ENCODE data around the gene PLXDC1. TPM values are rescaled to one million over a fixed set of nuclear protein-coding genes. Genes with fewer than 3 reads are reported as not detected.

The PLXDC1 gene
- total and polyA plus RNA-seq, 7 experiments from 2014 or later: 2.3 to 55.7 (median 30.8) TPM

GRCh38 chr17:39174920-39175694, 23.7 kb upstream of the PLXDC1 start:
- peaks cover 12 to 29% (median 20%) of the 10 kb centered on the region in 7 donors for H3K4me1 Mint-ChIP-seq
- H3K36me3 ChIP-seq (ENCODE audit: control insufficient read depth in 2 of 3, insufficient read depth in 3 of 3, low read length in 3 of 3): peaks cover 0 to 17% (median 0%) of the 10 kb centered on the region in 3 experiments
- peaks cover 0 to 10% (median 0%) of the 10 kb centered on the region in 5 donors for H3K36me3 Mint-ChIP-seq
- H3K27me3 Mint-ChIP-seq: no peaks in the 10 kb centered on the region
- DNase-seq: peak; percentile 64 to 80 (median 74)
- no peaks in the 10 kb centered on the region for H3K9me3 Mint-ChIP-seq
- peak overlapping the region in 3 of 9 donors; percentile 24 to 78 (median 48) for H3K27ac Mint-ChIP-seq
- no peaks in the 10 kb centered on the region for H3K27me3 ChIP-seq (ENCODE audit: control insufficient read depth in 2 of 2, insufficient read depth in 2 of 2, low read length in 2 of 2)
- ChIA-PET POLR2A (interaction anchor here (0.6 to 1.9 kb wide), 6 partner anchors 10 to 413 kb away, joined by 3 to 8 read pairs (median 4); partner anchors contain the start of gene RPL19), CTCF (interaction anchor here (0.7 to 6.7 kb wide), 21 partner anchors 8 to 291 kb away, joined by 3 to 81 read pairs (median 4); partner anchors contain the start of gene ARL5C)
- H3K4me3 Mint-ChIP-seq: no peak overlapping the region
- peak; percentile 93 for ATAC-seq
- H3K27ac ChIP-seq (ENCODE audit: low read depth, low read length): no peak overlapping the region
- intact Hi-C loops (cut with micrococcal nuclease): loop anchor here (1.0 kb wide), 5 partner anchors 11 to 308 kb away; no protein-coding TSS in a partner anchor
- no peaks in the 10 kb centered on the region for H3K9me3 ChIP-seq (ENCODE audit: control insufficient read depth in 2 of 3, low read length in 3 of 3)
- peaks cover 0 to 8% of the 10 kb centered on the region in 2 donors for H3K4me1 ChIP-seq (ENCODE audit: control insufficient read depth in 2 of 2, insufficient read depth in 2 of 2, low read length in 2 of 2)
- H3K4me3 ChIP-seq (ENCODE audit: low read length): no peak overlapping the region

GRCh38 chr17:39173526-39174274, 22.3 kb upstream of the PLXDC1 start:
- H3K4me3 Mint-ChIP-seq: no peak overlapping the region
- ChIA-PET CTCF (interaction anchor here (0.7 to 6.7 kb wide), 12 partner anchors 7 to 473 kb away, joined by 3 to 81 read pairs (median 6); partner anchors contain the start of gene ARL5C), POLR2A (interaction anchor here (0.6 to 1.6 kb wide), 3 partner anchors 8 to 275 kb away, joined by 3 to 6 read pairs (median 3); no protein-coding TSS in a partner anchor)
- DNase-seq (no peak), ATAC-seq (no peak)
- peaks cover 0 to 7% (median 0%) of the 10 kb centered on the region in 5 donors for H3K27me3 Mint-ChIP-seq
- intact Hi-C loops (cut with micrococcal nuclease): no loop called here
- Histone ChIP-seq H3K4me1 (ENCODE audit: control insufficient read depth in 2 of 2, insufficient read depth in 2 of 2, low read length in 2 of 2) (peaks cover 0 to 8% of the 10 kb centered on the region in 2 donors), H3K9me3 (ENCODE audit: control insufficient read depth in 2 of 3, low read length in 3 of 3) (no peaks in the 10 kb centered on the region), H3K36me3 (ENCODE audit: control insufficient read depth in 2 of 3, insufficient read depth in 3 of 3, low read length in 3 of 3) (peaks cover 0 to 17% (median 0%) of the 10 kb centered on the region in 3 experiments), H3K27me3 (ENCODE audit: control insufficient read depth in 2 of 2, insufficient read depth in 2 of 2, low read length in 2 of 2) (no peaks in the 10 kb centered on the region), H3K27ac (ENCODE audit: low read depth, low read length) (no peak overlapping the region), H3K4me3 (ENCODE audit: low read length) (no peak overlapping the region)
- peaks cover 0 to 10% (median 0%) of the 10 kb centered on the region in 5 donors for H3K36me3 Mint-ChIP-seq
- H3K9me3 Mint-ChIP-seq: peaks cover 0 to 2% (median 0%) of the 10 kb centered on the region in 11 donors
- H3K4me1 Mint-ChIP-seq: peaks cover 12 to 29% (median 20%) of the 10 kb centered on the region in 7 donors
- peak overlapping the region in 5 of 9 donors; percentile 8 to 63 (median 45) for H3K27ac Mint-ChIP-seq

GRCh38 chr17:39173080-39173479, 21.6 kb upstream of the PLXDC1 start:
- no peak overlapping the region for H3K4me3 Mint-ChIP-seq
- H3K27ac Mint-ChIP-seq: peak overlapping the region in 5 of 9 donors; percentile 6 to 63 (median 45)
- intact Hi-C loops (cut with micrococcal nuclease): no loop called here
- ChIA-PET CTCF (interaction anchor here (0.7 to 6.7 kb wide), 8 partner anchors 10 to 473 kb away, joined by 3 to 81 read pairs (median 7); no protein-coding TSS in a partner anchor), POLR2A (interaction anchor here (0.6 kb wide), 2 partner anchors 9 to 274 kb away, joined by 3 read pairs; no protein-coding TSS in a partner anchor)
- H3K4me1 ChIP-seq (ENCODE audit: control insufficient read depth in 2 of 2, insufficient read depth in 2 of 2, low read length in 2 of 2): peaks cover 3 to 8% of the 10 kb centered on the region in 2 donors
- no peaks in the 10 kb centered on the region for H3K9me3 ChIP-seq (ENCODE audit: control insufficient read depth in 2 of 3, low read length in 3 of 3)
- peaks cover 0 to 10% (median 0%) of the 10 kb centered on the region in 5 donors for H3K36me3 Mint-ChIP-seq
- no peak for ATAC-seq
- no peak overlapping the region for H3K4me3 ChIP-seq (ENCODE audit: low read length)
- peaks cover 0 to 4% (median 0%) of the 10 kb centered on the region in 11 donors for H3K9me3 Mint-ChIP-seq
- H3K4me1 Mint-ChIP-seq: peaks cover 12 to 29% (median 22%) of the 10 kb centered on the region in 7 donors
- H3K27me3 ChIP-seq (ENCODE audit: control insufficient read depth in 2 of 2, insufficient read depth in 2 of 2, low read length in 2 of 2): no peaks in the 10 kb centered on the region
- no peak overlapping the region for H3K27ac ChIP-seq (ENCODE audit: low read depth, low read length)
- H3K36me3 ChIP-seq (ENCODE audit: control insufficient read depth in 2 of 3, insufficient read depth in 3 of 3, low read length in 3 of 3): peaks cover 0 to 17% (median 0%) of the 10 kb centered on the region in 3 experiments
- peaks cover 0 to 7% (median 0%) of the 10 kb centered on the region in 5 donors for H3K27me3 Mint-ChIP-seq
- DNase-seq: peak in 1 of 9 donors; percentile 17

GRCh38 chr17:39171933-39172332, 20.5 kb upstream of the PLXDC1 start:
- Mint-ChIP-seq H3K4me3 (no peak overlapping the region), H3K27ac (peak overlapping the region in 3 of 9 donors; percentile 7 to 18 (median 12)), H3K27me3 (peaks cover 0 to 13% (median 5%) of the 10 kb centered on the region in 5 donors), H3K9me3 (peaks cover 0 to 4% (median 0%) of the 10 kb centered on the region in 11 donors), H3K4me1 (peaks cover 20 to 37% (median 31%) of the 10 kb centered on the region in 7 donors), H3K36me3 (peaks cover 0 to 7% (median 0%) of the 10 kb centered on the region in 5 donors)
- POLR2A ChIA-PET: interaction anchor here (2.0 kb wide), 1 partner anchor 28 kb away, joined by 8 read pairs; the partner anchor contains the start of gene RPL19
- intact Hi-C loops (cut with micrococcal nuclease): no loop called here
- peaks cover 0 to 7% (median 0%) of the 10 kb centered on the region in 3 experiments for H3K36me3 ChIP-seq (ENCODE audit: control insufficient read depth in 2 of 3, insufficient read depth in 3 of 3, low read length in 3 of 3)
- CTCF ChIA-PET: interaction anchor here (0.5 to 2.1 kb wide), 6 partner anchors 8 to 189 kb away, joined by 3 to 7 read pairs (median 4); no protein-coding TSS in a partner anchor
- ATAC-seq: no peak
- no peak for DNase-seq
- peaks cover 13 to 15% of the 10 kb centered on the region in 2 donors for H3K4me1 ChIP-seq (ENCODE audit: control insufficient read depth in 2 of 2, insufficient read depth in 2 of 2, low read length in 2 of 2)
- no peaks in the 10 kb centered on the region for H3K9me3 ChIP-seq (ENCODE audit: control insufficient read depth in 2 of 3, low read length in 3 of 3)
- no peak overlapping the region for H3K27ac ChIP-seq (ENCODE audit: low read depth, low read length)
- no peak overlapping the region for H3K4me3 ChIP-seq (ENCODE audit: low read length)
- H3K27me3 ChIP-seq (ENCODE audit: control insufficient read depth in 2 of 2, insufficient read depth in 2 of 2, low read length in 2 of 2): no peaks in the 10 kb centered on the region

GRCh38 chr17:39170558-39170957, 19.1 kb upstream of the PLXDC1 start:
- H3K4me1 ChIP-seq (ENCODE audit: control insufficient read depth in 2 of 2, insufficient read depth in 2 of 2, low read length in 2 of 2): peaks cover 13 to 15% of the 10 kb centered on the region in 2 donors
- no peak overlapping the region for H3K27ac Mint-ChIP-seq
- no peaks in the 10 kb centered on the region for H3K27me3 ChIP-seq (ENCODE audit: control insufficient read depth in 2 of 2, insufficient read depth in 2 of 2, low read length in 2 of 2)
- ATAC-seq (no peak), DNase-seq (no peak)
- no peak overlapping the region for H3K4me3 Mint-ChIP-seq
- peaks cover 0 to 1% (median 0%) of the 10 kb centered on the region in 5 donors for H3K36me3 Mint-ChIP-seq
- no peak overlapping the region for H3K4me3 ChIP-seq (ENCODE audit: low read length)
- H3K9me3 ChIP-seq (ENCODE audit: control insufficient read depth in 2 of 3, low read length in 3 of 3): no peaks in the 10 kb centered on the region
- no peak overlapping the region for H3K27ac ChIP-seq (ENCODE audit: low read depth, low read length)
- peaks cover 0 to 4% (median 0%) of the 10 kb centered on the region in 11 donors for H3K9me3 Mint-ChIP-seq
- ChIA-PET POLR2A (interaction anchor here (1.9 to 2.0 kb wide), 2 partner anchors 17 to 30 kb away, joined by 6 to 8 read pairs; partner anchors contain the start of gene RPL19), CTCF (interaction anchor here (0.6 to 2.1 kb wide), 5 partner anchors 17 to 187 kb away, joined by 3 to 8 read pairs (median 6); no protein-coding TSS in a partner anchor)
- H3K36me3 ChIP-seq (ENCODE audit: control insufficient read depth in 2 of 3, insufficient read depth in 3 of 3, low read length in 3 of 3): no peaks in the 10 kb centered on the region
- H3K4me1 Mint-ChIP-seq: peaks cover 28 to 48% (median 43%) of the 10 kb centered on the region in 7 donors
- intact Hi-C loops (cut with micrococcal nuclease): no loop called here
- H3K27me3 Mint-ChIP-seq: peaks cover 0 to 27% (median 16%) of the 10 kb centered on the region in 5 donors
